HG02678 (cell line): Measurements from ENCODE around the gene PDE1C.

Experiments
- ATAC-seq: cut with Tn5 transposase; IDR thresholded peaks from one replicate; pipeline ENCODE4 v1.9.1; 2021; ENCODE audit warnings: mild to moderate bottlenecking, moderate library complexity; ENCODE audit not compliant: unreplicated experiment

The PDE1C gene

GRCh38 chr7:31950091-31950755 is 120.0 kb downstream of the PDE1C start:
- ATAC-seq = no peak

GRCh38 chr7:31948029-31948428 is 122.2 kb downstream of the PDE1C start:
- no peak for ATAC-seq

GRCh38 chr7:31940167-31940566 is 130.0 kb downstream of the PDE1C start:
- ATAC-seq = no peak

GRCh38 chr7:31939076-31939475 is 131.1 kb downstream of the PDE1C start:
- no peak for ATAC-seq

GRCh38 chr7:31938650-31939049 is 131.6 kb downstream of the PDE1C start:
- ATAC-seq = no peak

- no peak for ATAC-seq
These were observed 132.2 kb downstream of the PDE1C start for GRCh38 chr7:31937982-31938381.

- no peak for ATAC-seq
These were observed 134.8 kb downstream of the PDE1C start for GRCh38 chr7:31935124-31936054.

GRCh38 chr7:31934551-31934950 is 135.7 kb downstream of the PDE1C start:
- no peak for ATAC-seq

GRCh38 chr7:31933481-31933880 is 136.7 kb downstream of the PDE1C start:
- ATAC-seq = no peak

- no peak for ATAC-seq
These were observed 143.1 kb downstream of the PDE1C start for GRCh38 chr7:31926991-31927584.

GRCh38 chr7:31925753-31926454 is 144.3 kb downstream of the PDE1C start:
- no peak for ATAC-seq

- no peak for ATAC-seq
These were observed 146.0 kb downstream of the PDE1C start for GRCh38 chr7:31924251-31924650.

GRCh38 chr7:31922848-31923247 is 147.4 kb downstream of the PDE1C start:
- no peak for ATAC-seq

- no peak for ATAC-seq
These were observed 149.2 kb downstream of the PDE1C start for GRCh38 chr7:31921047-31921446.

GRCh38 chr7:31919678-31920369 is 150.4 kb downstream of the PDE1C start:
- no peak for ATAC-seq

GRCh38 chr7:31918706-31919393 is 151.4 kb downstream of the PDE1C start:
- no peak for ATAC-seq

GRCh38 chr7:31917256-31917655 is 153.0 kb downstream of the PDE1C start:
- ATAC-seq = no peak

- ATAC-seq = no peak
These were observed 160.0 kb downstream of the PDE1C start for GRCh38 chr7:31910191-31910590.

- ATAC-seq = no peak
These were observed 163.6 kb downstream of the PDE1C start for GRCh38 chr7:31906479-31907171.
